GM23338 (cell line): ENCODE results near the gene SREBF2. TPM values are rescaled to one million over a fixed set of nuclear protein-coding genes. Genes with fewer than 3 reads are reported as not detected.

Source experiments
- ATAC-seq: fragments of 200-7000 bp; cut with Tn5 transposase; 3 replicates; pipeline ENCODE4 v1.9.1; 2020
- DNase-seq: peaks from one replicate; pipeline ENCODE4 v3.0.0-alpha.2; 2015; ENCODE audit warnings: low spot score
- H2AFZ ChIP-seq: fragments of 200-600 bp; sonication (generic); 2 replicates; pipeline ENCODE4 v1.8.0; 2016; ENCODE audit warnings: antibody characterized with exemption, mild to moderate bottlenecking, moderate library complexity
- H3F3A ChIP-seq: fragments of 200-600 bp; sonication (generic); replicated peaks from 2 replicates; pipeline ENCODE4 v1.8.0; 2017; ENCODE audit warnings: antibody characterized with exemption, mixed run types, low read depth
- H3K27ac ChIP-seq: fragments of 200-600 bp; sonication (generic); 2 replicates; pipeline ENCODE4 v1.6.1; 2016; ENCODE audit warnings: low read depth
- H3K27me3 ChIP-seq: fragments of 200-600 bp; sonication (generic); 2 replicates; pipeline ENCODE4 v1.8.0; 2016; ENCODE audit warnings: mild to moderate bottlenecking, mixed run types, moderate library complexity; ENCODE audit not compliant: insufficient read depth
- H3K36me3 ChIP-seq: fragments of 200-600 bp; sonication (generic); 2 replicates; pipeline ENCODE4 v1.8.0; 2016; ENCODE audit warnings: mild to moderate bottlenecking; ENCODE audit not compliant: insufficient read depth
- H3K4me1 ChIP-seq: fragments of 200-600 bp; sonication (generic); 2 replicates; pipeline ENCODE4 v1.8.0; 2016; ENCODE audit warnings: mild to moderate bottlenecking, moderate library complexity; ENCODE audit not compliant: insufficient read depth
- H3K4me2 ChIP-seq: fragments of 200-600 bp; sonication (generic); 2 replicates; pipeline ENCODE4 v1.7.1; 2017; ENCODE audit warnings: mixed run types
- H3K4me3 ChIP-seq: fragments of 200-600 bp; sonication (generic); 2 replicates; pipeline ENCODE4 v1.6.1; 2016; ENCODE audit warnings: mixed run types
- H3K79me2 ChIP-seq: fragments of 200-600 bp; sonication (generic); replicated peaks from 2 replicates; pipeline ENCODE4 v1.8.0; 2017; ENCODE audit warnings: mild to moderate bottlenecking; ENCODE audit not compliant: insufficient read depth
- H3K9me2 ChIP-seq: fragments of 200-600 bp; sonication (generic); 2 replicates; pipeline ENCODE4 v1.8.0; 2017; ENCODE audit not compliant: insufficient read depth
- H4K20me1 ChIP-seq: fragments of 200-600 bp; sonication (generic); replicated peaks from 2 replicates; pipeline ENCODE4 v1.8.0; 2017; ENCODE audit warnings: mild to moderate bottlenecking; ENCODE audit not compliant: insufficient read depth
- H3K27ac Mint-ChIP-seq: 2 replicates; pipeline ENCODE4 v1.8.0; 2020; ENCODE audit warnings: inconsistent platforms, mild to moderate bottlenecking, moderate library complexity, mixed read lengths
- H3K27me3 Mint-ChIP-seq: 3 replicates; pipeline ENCODE4 v1.8.0; 2022; ENCODE audit warnings: low read depth, mild to moderate bottlenecking, moderate library complexity, mixed read lengths, inconsistent platforms; ENCODE audit not compliant: insufficient read depth, poor library complexity
- H3K36me3 Mint-ChIP-seq: 3 replicates; pipeline ENCODE4 v1.8.0; 2021; ENCODE audit warnings: low read depth, mild to moderate bottlenecking, inconsistent platforms, moderate library complexity, mixed read lengths
- H3K4me1 Mint-ChIP-seq: 3 replicates; pipeline ENCODE4 v1.8.0; 2020; ENCODE audit warnings: mild to moderate bottlenecking, inconsistent platforms, mixed read lengths
- H3K4me3 Mint-ChIP-seq: 3 replicates; pipeline ENCODE4 v1.8.0; 2021; ENCODE audit warnings: moderate library complexity, mild to moderate bottlenecking, inconsistent platforms, mixed read lengths
- H3K9me3 Mint-ChIP-seq: 3 replicates; pipeline ENCODE4 v1.8.0; 2020; ENCODE audit warnings: moderate library complexity, mild to moderate bottlenecking, inconsistent platforms, mixed read lengths
- CREB1 ChIP-seq: fragments of 250-450 bp; sonication (Bioruptor Pico); IDR thresholded peaks from 2 replicates; pipeline ENCODE4 v1.5.0; 2020; ENCODE audit warnings: low read depth, mild to moderate bottlenecking, moderate library complexity
- EZH2 ChIP-seq: fragments of 200-600 bp; sonication (generic); IDR thresholded peaks from one replicate; pipeline ENCODE4 v1.8.0; 2017; ENCODE audit warnings: antibody characterized with exemption, mild to moderate bottlenecking, low read depth; ENCODE audit not compliant: unreplicated experiment
- EZH2phosphoT487 ChIP-seq: fragments of 200-600 bp; sonication (generic); IDR thresholded peaks from one replicate; pipeline ENCODE4 v1.8.1; 2018; ENCODE audit warnings: antibody characterized with exemption; ENCODE audit not compliant: unreplicated experiment
- JUNB ChIP-seq: IDR thresholded peaks from one replicate; pipeline ENCODE4 v1.6.1; 2016; ENCODE audit warnings: antibody characterized with exemption; ENCODE audit not compliant: unreplicated experiment
- NANOG ChIP-seq: IDR thresholded peaks from 2 replicates; pipeline ENCODE4 v1.6.1; 2016; ENCODE audit warnings: antibody characterized with exemption, borderline replicate concordance
- POLR2AphosphoS5 ChIP-seq: IDR thresholded peaks from 2 replicates; pipeline ENCODE4 v1.6.1; 2016; ENCODE audit warnings: antibody characterized with exemption, low read depth
- REST ChIP-seq: IDR thresholded peaks from one replicate; pipeline ENCODE4 v1.6.1; 2018; ENCODE audit warnings: antibody characterized with exemption; ENCODE audit not compliant: unreplicated experiment
- STAT1 ChIP-seq: IDR thresholded peaks from one replicate; pipeline ENCODE4 v1.6.1; 2016; ENCODE audit warnings: antibody characterized with exemption; ENCODE audit not compliant: unreplicated experiment
- ZNF114 ChIP-seq: fragments of 250-450 bp; sonication (Bioruptor Pico); IDR thresholded peaks from 2 replicates; pipeline ENCODE4 v1.5.0; 2020; ENCODE audit warnings: mild to moderate bottlenecking, moderate library complexity
- ZNF331 ChIP-seq: fragments of 250-450 bp; sonication (Bioruptor Pico); IDR thresholded peaks from 2 replicates; pipeline ENCODE4 v1.5.0; 2020; ENCODE audit warnings: low read depth, mild to moderate bottlenecking, moderate library complexity
- ZNF462 ChIP-seq: fragments of 250-450 bp; sonication (Bioruptor Pico); IDR thresholded peaks from 2 replicates; pipeline ENCODE4 v1.5.0; 2020; ENCODE audit warnings: mild to moderate bottlenecking, moderate library complexity
- polyA plus RNA-seq: library from polyadenylated mRNA; unstranded; fragments of >200 nt; fragmentation: Nextera tagmentation; extraction: Ambion mirVana; gene quantifications from 2 replicates; pipeline ENCODE4 v1.2.1, GENCODE V29; 2016
- total RNA-seq: library from RNA; depleted of rRNA; stranded (reverse); fragments of >200 nt; shearing (Covaris generic); gene quantifications from 2 replicates; pipeline ENCODE4 v1.2.3, GENCODE V29; 2014
- TF ChIP-seq, protein P1 (sequence below), 2 experiments: fragments of 200-600 bp in 1 of 2; sonication (generic) in 1 of 2; conservative IDR thresholded peaks; 2 replicates each; pipeline versions ENCODE4 v1.5.1 to v1.6.1; 2016 to 2017; ENCODE audit warnings: antibody characterized with exemption in 2 of 2, low read depth in 2 of 2, mild to moderate bottlenecking in 2 of 2, moderate library complexity in 1 of 2
- TF ChIP-seq, protein P2 (sequence below): IDR thresholded peaks from 2 replicates; pipeline ENCODE4 v1.6.1; 2016; ENCODE audit warnings: antibody characterized with exemption

SREBF2 gene
- total and polyA plus RNA-seq, 2 experiments from 2014 or later: 48.7 to 163 TPM

GRCh38 chr22:41868556-41868955, 35.7 kb downstream of the SREBF2 start:
- no peaks in the 10 kb centered on the region for H3K9me2 ChIP-seq
- no peak overlapping the region for H2AFZ ChIP-seq
- TF ChIP-seq ZNF462 (CRISPR knock-in tag): no peak
- TF ChIP-seq NANOG: no peak
- TF ChIP-seq ZNF331: no peak
- TF ChIP-seq, protein P1, sequence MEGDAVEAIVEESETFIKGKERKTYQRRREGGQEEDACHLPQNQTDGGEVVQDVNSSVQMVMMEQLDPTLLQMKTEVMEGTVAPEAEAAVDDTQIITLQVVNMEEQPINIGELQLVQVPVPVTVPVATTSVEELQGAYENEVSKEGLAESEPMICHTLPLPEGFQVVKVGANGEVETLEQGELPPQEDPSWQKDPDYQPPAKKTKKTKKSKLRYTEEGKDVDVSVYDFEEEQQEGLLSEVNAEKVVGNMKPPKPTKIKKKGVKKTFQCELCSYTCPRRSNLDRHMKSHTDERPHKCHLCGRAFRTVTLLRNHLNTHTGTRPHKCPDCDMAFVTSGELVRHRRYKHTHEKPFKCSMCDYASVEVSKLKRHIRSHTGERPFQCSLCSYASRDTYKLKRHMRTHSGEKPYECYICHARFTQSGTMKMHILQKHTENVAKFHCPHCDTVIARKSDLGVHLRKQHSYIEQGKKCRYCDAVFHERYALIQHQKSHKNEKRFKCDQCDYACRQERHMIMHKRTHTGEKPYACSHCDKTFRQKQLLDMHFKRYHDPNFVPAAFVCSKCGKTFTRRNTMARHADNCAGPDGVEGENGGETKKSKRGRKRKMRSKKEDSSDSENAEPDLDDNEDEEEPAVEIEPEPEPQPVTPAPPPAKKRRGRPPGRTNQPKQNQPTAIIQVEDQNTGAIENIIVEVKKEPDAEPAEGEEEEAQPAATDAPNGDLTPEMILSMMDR (conservative IDR thresholded peaks at IDR 0.05; ENCODE audit: low read depth in 2 of 2): no peak
- no peak for TF ChIP-seq STAT1
- TF ChIP-seq, protein P2, sequence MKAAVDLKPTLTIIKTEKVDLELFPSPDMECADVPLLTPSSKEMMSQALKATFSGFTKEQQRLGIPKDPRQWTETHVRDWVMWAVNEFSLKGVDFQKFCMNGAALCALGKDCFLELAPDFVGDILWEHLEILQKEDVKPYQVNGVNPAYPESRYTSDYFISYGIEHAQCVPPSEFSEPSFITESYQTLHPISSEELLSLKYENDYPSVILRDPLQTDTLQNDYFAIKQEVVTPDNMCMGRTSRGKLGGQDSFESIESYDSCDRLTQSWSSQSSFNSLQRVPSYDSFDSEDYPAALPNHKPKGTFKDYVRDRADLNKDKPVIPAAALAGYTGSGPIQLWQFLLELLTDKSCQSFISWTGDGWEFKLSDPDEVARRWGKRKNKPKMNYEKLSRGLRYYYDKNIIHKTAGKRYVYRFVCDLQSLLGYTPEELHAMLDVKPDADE: no peak
- no peak for TF ChIP-seq EZH2phosphoT487
- no peak for TF ChIP-seq POLR2AphosphoS5
- TF ChIP-seq EZH2: no peak
- TF ChIP-seq REST: no peak
- TF ChIP-seq JUNB: no peak
- TF ChIP-seq ZNF114 (CRISPR knock-in tag): no peak
- no peak for TF ChIP-seq CREB1 (CRISPR knock-in tag)
- no peak overlapping the region for H3K4me2 ChIP-seq
- no peaks in the 10 kb centered on the region for H3K4me1 ChIP-seq
- Mint-ChIP-seq H3K36me3 (peaks cover 63% of the 10 kb centered on the region), H3K4me3 (no peak overlapping the region), H3K27me3 (peaks cover 6% of the 10 kb centered on the region), H3K27ac (no peak overlapping the region), H3K9me3 (no peaks in the 10 kb centered on the region), H3K4me1 (peaks cover under 1% of the 10 kb centered on the region; the same call in 2 of the 3 replicates)
- DNase-seq (no peak), ATAC-seq (no peak)
- no peak overlapping the region for H3K27ac ChIP-seq
- H3F3A ChIP-seq: 0 out of 2 replicates have a peak, but pooled peaks cover 8% of the 10 kb centered on the region
- H4K20me1 ChIP-seq: peaks cover 13% of the 10 kb centered on the region
- H3K36me3 ChIP-seq: peaks cover 44% of the 10 kb centered on the region
- no peak overlapping the region for H3K4me3 ChIP-seq
- peaks cover 30% of the 10 kb centered on the region for H3K79me2 ChIP-seq
- no peaks in the 10 kb centered on the region for H3K27me3 ChIP-seq
